Measurements from ENCODE around the gene MXD4. TPM values are rescaled to one million over a fixed set of nuclear protein-coding genes. Genes with fewer than 3 reads are reported as not detected.

MXD4 gene
- total RNA-seq, 4 donors from 2014 or later: 38.8 to 86.4 (median 59.2) TPM

- 90% methylated on average over 15 of the region's 15 CpGs for WGBS
- DNase-seq (ENCODE audit: extremely low spot score): no peak
- peaks cover 0 to 26% (median 16%) of the 10 kb centered on the region in 4 donors for H3K36me3 ChIP-seq
- H3K4me3 ChIP-seq: no peak overlapping the region
- H3K27me3 ChIP-seq: no peaks in the 10 kb centered on the region
- H3K27ac ChIP-seq (replicated peaks in 1 of 4): no peak overlapping the region
- no peak for TF ChIP-seq EP300 (IDR thresholded peaks at IDR 0.05)
- TF ChIP-seq CTCF (IDR thresholded peaks at IDR 0.05): no peak
- no peaks in the 10 kb centered on the region for H3K9me3 ChIP-seq
- peaks cover 0 to 3% (median 0%) of the 10 kb centered on the region in 4 donors for H3K4me1 ChIP-seq
- intact Hi-C loops (cut with DNase I): no loop called here
Observed at GRCh38 chr4:2273221-2273620, 11.3 kb upstream of the MXD4 start.

- Histone ChIP-seq H3K4me1 (peaks cover 0 to 3% (median 0%) of the 10 kb centered on the region in 4 donors), H3K4me3 (no peak overlapping the region), H3K27ac (replicated peaks in 1 of 4) (no peak overlapping the region), H3K36me3 (peaks cover 0 to 26% (median 16%) of the 10 kb centered on the region in 4 donors), H3K9me3 (no peaks in the 10 kb centered on the region), H3K27me3 (no peaks in the 10 kb centered on the region)
- intact Hi-C loops (cut with DNase I): no loop called here
- TF ChIP-seq POLR2AphosphoS5 (IDR thresholded peaks at IDR 0.05) (no peak), CTCF (IDR thresholded peaks at IDR 0.05) (no peak), POLR2A (IDR thresholded peaks at IDR 0.05; ENCODE audit: low read depth) (no peak), EP300 (IDR thresholded peaks at IDR 0.05) (no peak)
- WGBS: 91% methylated on average over 3 of the region's 6 CpGs
- DNase-seq (ENCODE audit: extremely low spot score): no peak
Observed at GRCh38 chr4:2272828-2273120, 10.9 kb upstream of the MXD4 start.

DNA sequence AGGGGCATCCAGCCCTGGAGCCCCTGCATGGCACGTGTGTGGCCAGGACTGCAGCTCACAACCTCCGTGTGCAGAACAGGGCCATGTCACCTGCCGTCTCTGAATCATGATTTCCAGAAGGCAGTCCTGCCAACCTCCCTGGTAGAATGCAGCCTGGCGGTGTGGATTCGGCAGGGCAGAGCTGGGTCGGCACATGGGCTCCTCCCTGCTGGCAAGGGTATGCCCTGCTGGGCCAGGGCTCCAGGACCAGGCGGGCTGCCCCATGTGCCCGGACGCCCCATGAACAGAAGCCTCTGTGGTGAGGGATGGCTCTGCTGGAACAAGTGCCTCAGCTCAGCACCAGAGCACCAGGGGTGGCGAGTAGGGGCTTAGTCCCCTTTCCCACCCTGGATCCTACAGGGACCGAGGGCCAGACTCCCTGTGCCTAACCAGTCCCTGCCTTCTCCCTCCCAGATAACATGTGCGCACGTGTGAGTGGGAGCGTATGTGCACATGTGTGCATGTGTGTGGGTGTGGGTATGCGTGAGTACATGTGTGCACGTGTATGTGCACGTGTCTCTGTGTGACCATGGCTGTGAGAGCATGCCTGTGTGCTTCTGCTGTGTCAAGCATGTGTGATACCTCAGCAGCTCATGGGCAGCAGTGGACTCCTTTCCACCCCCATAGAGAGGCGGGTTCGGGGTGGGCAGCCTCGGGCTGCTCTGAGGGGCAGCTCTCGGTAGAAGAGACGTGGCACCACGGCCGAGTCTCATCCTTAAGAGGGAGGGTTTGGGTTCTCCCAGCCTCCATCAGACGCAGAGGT, 10.3 kb upstream of the MXD4 start:
- TF ChIP-seq POLR2A (IDR thresholded peaks at IDR 0.05; ENCODE audit: low read depth): no peak
- no peak for TF ChIP-seq CTCF (IDR thresholded peaks at IDR 0.05)
- no peak for TF ChIP-seq EP300 (IDR thresholded peaks at IDR 0.05)
- no peak for TF ChIP-seq POLR2AphosphoS5 (IDR thresholded peaks at IDR 0.05)
- DNase-seq (ENCODE audit: extremely low spot score): no peak
- H3K27me3 ChIP-seq: no peaks in the 10 kb centered on the region
- H3K27ac ChIP-seq (replicated peaks in 1 of 4): no peak overlapping the region
- H3K4me3 ChIP-seq: no peak overlapping the region
- no peaks in the 10 kb centered on the region for H3K9me3 ChIP-seq
- intact Hi-C loops (cut with DNase I): no loop called here
- 93% methylated on average over 11 of the region's 25 CpGs for WGBS
- H3K36me3 ChIP-seq: peaks cover 0 to 26% (median 16%) of the 10 kb centered on the region in 4 donors
- H3K4me1 ChIP-seq: peaks cover under 1 to 3% (median 3%) of the 10 kb centered on the region in 4 donors

GRCh38 chr4:2271279-2272025, 9.5 kb upstream of the MXD4 start:
- Histone ChIP-seq H3K4me3 (no peak overlapping the region), H3K9me3 (no peaks in the 10 kb centered on the region), H3K36me3 (peaks cover 0 to 26% (median 16%) of the 10 kb centered on the region in 4 donors), H3K4me1 (peaks cover 8 to 11% (median 10%) of the 10 kb centered on the region in 4 donors), H3K27ac (replicated peaks in 1 of 4) (no peak overlapping the region), H3K27me3 (no peaks in the 10 kb centered on the region)
- intact Hi-C loops (cut with DNase I): no loop called here
- WGBS: 81% methylated on average over 10 of the region's 27 CpGs
- no peak for DNase-seq (ENCODE audit: extremely low spot score)
- TF ChIP-seq POLR2AphosphoS5 (IDR thresholded peaks at IDR 0.05) (no peak), POLR2A (IDR thresholded peaks at IDR 0.05; ENCODE audit: low read depth) (no peak), CTCF (IDR thresholded peaks at IDR 0.05) (no peak), EP300 (IDR thresholded peaks at IDR 0.05) (no peak)

Measured in esophagus muscularis mucosa (tissue), 4 donors.